ENCODE results near the gene KAT2B.
"Not testable (repeated sequence)": the region's sequence is repeated elsewhere in the genome, so short reads cannot be mapped to it uniquely, and the experiment has no call there.

KAT2B gene

DNA sequence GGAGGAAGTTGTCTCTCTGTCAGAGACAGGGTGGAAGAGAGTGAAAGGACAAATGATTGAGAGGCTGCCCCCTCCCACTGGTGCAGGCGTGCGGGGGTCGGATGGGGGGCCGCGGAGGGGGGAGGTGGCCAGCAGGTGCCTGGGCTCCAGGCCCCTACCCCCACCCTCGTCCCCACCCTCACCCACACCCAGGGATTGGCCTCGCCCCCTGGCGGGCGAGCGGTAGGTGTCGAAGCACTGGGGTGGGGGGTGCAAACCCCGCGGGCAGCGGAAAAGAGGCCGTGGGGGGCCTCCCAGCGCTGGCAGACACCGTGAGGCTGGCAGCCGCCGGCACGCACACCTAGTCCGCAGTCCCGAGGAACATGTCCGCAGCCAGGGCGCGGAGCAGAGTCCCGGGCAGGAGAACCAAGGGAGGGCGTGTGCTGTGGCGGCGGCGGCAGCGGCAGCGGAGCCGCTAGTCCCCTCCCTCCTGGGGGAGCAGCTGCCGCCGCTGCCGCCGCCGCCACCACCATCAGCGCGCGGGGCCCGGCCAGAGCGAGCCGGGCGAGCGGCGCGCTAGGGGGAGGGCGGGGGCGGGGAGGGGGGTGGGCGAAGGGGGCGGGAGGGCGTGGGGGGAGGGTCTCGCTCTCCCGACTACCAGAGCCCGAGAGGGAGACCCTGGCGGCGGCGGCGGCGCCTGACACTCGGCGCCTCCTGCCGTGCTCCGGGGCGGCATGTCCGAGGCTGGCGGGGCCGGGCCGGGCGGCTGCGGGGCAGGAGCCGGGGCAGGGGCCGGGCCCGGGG, at the start of gene KAT2B:
TSS of gene KAT2B (plus strand) at position 682 of the 783 bp plus-strand sequence. CDS start at position 714, 32 bp downstream.
- peak; percentile 83 for DNase-seq

DNA sequence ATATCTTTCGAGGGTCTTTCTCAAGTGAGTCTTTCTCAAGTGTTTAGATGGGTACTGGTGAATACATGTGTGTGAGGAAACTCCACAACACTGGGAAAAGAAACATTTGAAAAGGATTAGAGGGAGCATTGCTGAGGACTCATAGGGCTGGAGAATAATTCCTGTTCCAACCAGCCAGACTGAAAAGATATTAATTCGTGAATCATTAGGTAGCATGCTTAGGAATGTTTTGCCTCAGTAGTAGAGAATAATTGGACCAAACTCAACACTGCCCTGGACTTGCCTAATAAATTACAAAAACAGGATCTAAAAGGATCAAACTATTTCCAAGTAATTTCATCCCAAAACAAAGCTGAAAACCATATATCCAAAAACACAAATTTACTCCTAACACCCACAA, 45.5 kb upstream of the KAT2B start:
- DNase-seq, result no peak

DNA sequence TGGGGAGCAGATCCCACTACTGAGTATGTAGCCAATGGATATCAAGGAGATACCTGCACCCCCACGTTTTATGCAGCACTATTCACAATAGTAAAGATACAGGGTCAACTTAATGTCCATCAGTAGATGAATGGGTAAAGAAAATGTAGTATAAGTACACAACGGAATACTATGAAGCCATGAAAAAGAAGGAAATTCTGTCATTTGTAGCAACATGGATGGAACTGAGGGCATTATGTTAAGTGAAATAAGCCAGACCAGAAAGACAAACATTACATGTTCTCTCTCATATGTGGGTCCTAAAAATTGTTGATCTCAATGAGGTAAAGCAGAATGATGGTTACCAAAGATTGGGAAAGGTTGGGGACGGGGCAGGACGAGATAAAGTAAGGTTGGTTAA, 42.7 kb upstream of the KAT2B start:
- DNase-seq, result no peak

DNA sequence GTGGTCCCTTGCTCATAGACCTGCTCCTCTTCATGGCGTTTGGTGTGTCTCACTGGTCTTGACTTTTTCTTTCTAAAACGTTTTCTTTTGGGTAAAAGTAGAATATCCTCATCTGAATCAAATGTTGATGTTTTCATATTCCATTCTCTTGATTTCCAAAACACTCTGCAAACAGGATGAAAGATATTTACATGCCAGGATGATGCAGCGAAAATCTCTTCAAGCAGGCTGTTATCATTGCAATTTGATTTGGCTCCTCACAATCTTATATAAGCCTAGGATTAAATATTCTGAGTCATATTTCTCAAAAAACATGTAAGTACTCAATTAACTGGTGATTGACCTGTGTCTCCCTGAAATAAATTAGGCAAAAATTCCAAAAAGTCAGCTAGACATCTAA, 38.3 kb upstream of the KAT2B start:
- DNase-seq, result no peak

DNA sequence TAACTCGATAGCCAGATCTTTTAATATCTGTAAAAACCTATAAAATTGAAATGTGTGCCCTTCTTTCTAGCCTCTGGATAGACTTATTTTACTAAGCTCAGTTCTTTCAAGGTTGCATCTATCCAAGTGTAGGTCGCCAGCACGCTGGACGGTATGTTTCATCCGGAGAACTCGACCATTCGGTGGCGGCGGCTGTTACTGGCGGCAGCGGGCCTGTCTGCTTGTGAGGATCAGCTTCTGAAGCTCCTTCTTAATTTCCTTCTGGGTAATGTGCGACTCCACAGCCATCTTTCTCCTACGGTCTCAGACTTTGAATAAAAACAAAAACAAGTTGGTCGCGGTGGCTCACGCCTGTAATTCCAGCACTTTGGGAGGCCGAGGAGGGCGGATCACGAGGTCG, 32.3 kb upstream of the KAT2B start:
- no peak for DNase-seq

DNA sequence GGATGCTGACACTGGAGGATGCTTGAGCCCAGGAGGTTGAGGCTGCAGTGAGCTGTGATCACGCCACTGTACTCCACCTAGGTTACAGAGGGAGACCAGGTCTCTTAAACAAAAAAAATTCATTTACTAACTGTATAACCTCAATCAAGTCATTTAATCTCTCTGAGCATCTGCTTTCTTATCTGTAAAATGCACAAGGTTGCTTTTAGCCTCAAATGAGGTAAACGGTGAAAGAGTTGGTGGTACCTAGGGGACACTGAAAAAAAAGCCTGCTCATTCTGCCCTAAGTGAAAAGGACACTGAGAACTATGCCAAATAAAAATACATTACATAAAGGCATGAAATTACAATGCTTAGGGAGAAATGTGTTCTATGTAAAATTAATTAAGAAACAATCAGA, 31.6 kb upstream of the KAT2B start:
- DNase-seq, result no peak

DNA sequence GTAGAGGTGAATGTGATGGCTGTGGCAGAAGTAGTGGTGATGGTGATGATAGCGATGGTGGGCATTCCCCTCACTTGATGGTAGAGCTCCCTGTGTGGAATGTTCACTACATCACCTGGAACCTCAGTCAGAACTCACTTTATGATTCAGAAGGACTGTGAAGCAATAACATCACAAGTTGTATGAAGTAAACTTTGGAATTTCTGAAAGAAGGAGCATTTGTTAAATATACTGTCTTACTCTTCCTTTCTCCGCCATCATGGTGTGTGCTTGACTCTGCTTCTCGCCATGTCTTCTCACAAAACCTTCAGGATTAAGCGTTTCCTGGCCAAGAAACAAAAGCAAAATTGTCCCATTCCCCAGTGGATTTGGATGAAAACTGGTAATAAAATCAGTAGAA, 28.1 kb upstream of the KAT2B start, which contains the start of gene PP2D1:
TSS of gene PP2D1 (minus strand) at position 101 of the 400 bp plus-strand sequence. CDS start 192 bp downstream, outside the sequence.
- DNase-seq, result no peak

DNA sequence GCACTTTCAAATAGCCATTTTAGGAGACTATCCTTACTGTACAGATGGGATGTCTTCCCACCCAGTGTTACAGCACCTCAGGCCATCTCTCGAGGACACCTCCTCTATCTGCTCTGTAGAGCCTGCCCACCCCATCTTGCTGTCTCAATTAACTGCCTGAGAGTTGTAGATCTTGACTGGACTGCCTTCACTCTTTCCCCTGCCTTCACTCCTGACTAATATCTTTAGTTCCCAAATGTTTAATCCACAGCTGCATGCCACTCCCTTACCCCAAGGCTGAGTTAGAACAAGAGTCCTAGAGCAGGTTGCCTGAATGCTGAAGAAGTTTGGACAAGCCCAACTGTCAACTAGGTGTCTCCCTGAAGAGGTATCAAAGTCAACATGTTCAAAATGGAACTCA, 26.9 kb upstream of the KAT2B start:
- no peak for DNase-seq

DNA sequence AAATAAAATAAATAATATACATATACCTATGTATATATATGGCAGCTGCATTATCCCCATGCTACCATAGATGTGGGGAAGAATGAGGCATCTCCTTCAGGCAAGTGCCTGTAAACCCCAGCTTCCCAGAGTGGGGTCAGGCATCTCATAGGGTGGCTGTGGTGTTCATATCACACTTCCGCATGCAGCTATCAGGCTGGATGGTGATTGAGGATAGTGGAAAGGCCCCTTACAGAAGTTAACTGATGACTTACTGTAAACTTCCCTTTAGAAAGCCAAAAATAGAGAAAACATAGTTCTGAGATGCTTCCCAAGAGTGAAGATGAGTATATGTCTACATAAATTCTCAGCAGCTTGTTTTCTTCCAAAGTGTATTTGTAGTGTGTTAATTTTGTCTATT, 24.7 kb upstream of the KAT2B start:
- no peak for DNase-seq

DNA sequence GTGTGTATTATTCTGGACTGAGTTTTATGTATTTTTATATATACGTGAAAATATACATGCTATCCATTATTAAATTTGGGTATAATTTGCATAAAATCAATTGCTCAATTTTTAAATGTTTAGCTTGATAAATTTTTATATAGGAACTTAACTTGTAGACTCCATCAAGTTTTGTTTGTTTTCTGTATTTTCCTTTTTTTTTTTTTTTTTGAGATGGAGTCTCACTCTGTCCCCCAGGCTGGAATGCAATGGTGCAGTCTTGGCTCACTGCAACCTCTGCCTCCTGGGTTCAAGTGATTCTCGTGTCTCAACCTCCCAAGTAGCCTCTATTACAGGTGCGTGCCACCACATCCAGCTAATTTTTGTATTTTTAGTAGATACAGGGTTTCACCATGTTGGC, 24.2 kb upstream of the KAT2B start:
- DNase-seq, result not testable (repeated sequence)

DNA sequence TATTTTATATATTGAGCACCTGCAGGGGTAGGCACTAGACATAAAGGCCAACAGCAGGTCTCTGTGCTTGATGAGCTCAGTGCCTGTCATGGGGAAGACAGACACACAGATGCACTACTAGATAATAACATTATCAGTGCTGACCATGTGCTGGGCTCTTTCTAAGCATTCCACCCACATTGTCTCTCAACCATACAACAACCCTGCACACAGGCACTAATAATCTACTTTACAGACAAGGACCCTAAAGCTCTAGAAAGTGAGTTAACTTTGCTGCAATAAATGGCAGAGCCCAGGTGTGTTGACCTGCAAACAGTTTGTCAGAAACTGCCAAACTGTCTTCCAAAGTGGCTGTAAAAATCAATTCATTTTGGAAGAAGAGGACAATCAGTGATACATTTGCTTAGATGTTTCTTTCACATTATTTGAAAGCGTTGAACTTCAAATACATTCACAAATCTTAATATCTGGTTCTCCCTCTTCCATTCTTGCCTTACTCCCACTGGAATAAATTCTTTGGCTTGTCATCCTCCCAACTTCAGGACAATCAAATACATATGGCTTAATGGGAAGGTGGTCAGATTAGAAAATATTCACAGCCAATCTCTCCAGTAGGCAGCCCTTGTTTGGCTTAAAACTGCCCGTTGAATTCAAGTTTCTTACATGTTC, 17.2 kb upstream of the KAT2B start:
- DNase-seq, result no peak

DNA sequence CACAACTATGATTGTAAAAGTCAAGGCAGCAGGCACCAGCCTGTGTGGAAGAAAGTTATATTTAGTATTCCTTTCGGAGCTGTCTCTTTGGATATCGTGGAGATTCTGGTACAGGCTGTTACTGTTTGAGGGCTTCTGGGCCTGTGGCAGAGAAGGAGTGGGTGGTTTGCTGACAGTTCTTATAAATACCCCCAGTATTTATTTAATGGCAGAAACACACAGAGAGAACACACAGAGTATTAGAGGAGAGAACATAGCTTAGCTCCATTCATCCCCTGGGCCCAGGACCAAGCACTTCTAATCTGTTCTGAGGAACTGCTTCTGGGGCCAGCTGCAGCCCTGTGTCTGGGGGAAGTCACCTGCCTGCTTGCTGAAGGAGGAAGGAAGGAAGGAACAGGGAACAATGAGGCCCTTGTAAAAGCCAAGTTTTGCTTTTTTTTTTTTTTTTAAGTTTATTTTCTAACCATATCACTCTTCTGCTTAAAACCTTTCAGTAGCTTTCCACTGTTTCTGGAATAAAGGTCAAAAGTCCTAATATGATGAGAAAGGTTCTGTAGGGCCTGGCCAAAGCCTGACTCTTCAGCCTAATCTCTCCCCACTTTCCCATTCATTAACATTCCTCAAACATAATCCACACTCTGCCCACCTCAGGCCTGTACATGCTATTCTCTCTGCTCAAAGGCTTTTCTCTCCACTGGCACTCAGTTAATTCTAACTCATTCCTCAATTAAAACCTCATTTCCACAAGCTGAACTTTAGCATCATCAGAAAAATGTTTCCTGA, 16.4 kb upstream of the KAT2B start:
- DNase-seq, result peak; percentile 55

DNA sequence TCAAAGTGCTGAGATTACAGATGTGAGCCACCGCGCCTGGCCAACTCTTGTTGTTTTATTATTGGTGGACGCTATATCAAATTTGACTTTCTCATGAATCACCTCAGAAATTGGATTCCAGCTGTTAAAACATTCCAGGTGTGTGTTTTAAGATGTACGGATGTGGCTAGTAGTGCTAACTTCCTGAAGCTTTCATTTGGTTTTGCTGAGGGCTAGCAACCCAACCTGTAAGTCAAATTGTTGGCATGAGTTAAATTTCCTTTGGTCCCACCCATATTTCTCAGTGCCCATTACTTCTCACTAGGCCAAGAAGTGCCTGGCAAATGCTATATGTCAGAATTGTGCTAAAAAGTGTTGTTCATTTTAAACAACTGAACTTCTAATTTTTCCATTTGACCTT, 13.1 kb upstream of the KAT2B start:
- DNase-seq, result no peak

DNA sequence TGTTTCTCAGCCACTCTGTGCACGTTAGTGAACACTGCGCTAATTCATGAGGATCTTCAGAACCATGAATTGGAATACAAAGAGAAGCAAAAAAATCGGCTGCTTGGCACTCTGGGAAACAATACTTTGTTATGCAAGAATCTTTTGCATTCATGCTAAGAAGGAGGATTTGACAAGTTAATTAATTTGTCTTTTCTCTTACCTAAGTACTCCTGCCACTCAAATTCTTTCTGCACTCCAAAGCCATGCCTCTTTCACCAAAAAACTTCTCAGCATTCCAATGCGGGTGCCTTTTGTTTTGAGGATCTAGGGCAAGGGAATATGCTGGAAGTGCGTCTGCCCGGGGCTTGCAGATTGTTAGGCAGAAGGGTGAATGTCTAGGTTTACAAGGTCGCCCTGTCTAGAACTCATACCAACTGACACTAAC, 11.3 kb upstream of the KAT2B start:
- no peak for DNase-seq

DNA sequence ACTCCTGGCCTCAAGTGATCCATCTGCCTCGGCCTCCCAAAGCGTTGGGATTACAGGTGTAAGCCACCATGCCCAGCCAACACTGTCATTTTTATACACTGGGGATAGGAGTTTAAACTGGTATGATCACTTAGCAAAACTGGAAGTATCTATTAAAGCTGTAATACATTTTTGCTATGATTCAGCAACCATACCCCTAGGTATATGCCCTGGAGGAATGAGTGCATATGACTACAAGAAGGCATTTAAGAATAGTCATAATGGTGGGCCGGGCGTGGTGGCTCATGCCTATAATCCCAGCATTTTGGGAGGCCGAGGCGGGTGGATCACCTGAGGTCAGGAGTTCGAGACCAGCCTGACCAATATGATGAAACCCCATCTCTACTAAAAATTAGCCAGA, 8.3 kb upstream of the KAT2B start:
- not testable (repeated sequence) for DNase-seq

DNA sequence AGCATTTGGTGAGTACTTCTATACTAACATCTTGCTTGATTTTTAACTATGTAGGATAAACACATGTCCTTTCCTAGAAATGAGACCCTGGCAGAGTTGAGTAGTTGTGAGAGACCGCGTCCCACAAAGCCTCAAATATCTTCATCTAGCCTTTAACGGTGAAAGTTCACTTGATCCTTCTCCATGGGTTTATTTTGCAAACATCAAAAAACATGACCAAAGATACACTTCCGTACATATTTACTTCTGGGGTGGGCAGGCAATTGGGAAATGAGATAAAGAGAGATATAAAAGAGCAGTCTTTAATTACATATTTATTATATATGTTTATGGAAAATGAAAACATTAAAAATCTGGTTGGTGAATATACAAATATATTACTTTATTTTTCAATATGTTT, 5.2 kb upstream of the KAT2B start:
- no peak for DNase-seq

DNA sequence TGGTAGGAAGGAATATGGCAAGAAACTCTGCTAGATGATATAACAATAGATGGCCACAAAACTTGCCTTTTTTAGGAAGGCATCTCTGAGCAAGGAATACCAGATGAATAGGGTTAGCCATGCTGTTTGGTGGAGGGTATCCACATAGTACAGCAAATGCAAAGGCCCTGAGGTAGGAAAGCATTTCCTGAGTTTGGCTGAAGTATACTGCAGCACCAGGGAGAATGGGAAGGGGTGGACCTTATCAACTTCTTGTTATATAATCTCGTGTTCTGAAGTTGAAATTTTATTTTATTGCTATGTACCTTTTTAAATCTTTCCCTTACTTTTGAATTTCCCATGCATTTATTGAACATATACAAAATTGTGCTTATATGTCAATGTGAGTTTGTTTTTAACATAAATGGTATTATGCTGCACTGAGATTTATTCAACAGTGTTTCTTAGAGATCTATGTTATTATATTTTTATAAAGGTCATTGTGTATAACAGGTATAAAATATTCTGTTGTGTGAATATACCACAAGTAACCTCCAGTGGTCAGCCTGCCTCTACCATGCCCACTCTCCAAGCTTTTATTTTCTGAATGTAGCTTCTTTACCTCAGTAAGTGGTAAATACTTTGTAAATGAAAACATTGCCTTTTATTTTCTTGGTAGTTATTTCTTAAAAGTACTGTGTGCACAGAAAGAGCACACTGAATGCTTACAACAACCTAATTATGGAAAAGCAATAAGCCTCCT, 2.8 kb upstream of the KAT2B start:
- DNase-seq, result no peak

DNA sequence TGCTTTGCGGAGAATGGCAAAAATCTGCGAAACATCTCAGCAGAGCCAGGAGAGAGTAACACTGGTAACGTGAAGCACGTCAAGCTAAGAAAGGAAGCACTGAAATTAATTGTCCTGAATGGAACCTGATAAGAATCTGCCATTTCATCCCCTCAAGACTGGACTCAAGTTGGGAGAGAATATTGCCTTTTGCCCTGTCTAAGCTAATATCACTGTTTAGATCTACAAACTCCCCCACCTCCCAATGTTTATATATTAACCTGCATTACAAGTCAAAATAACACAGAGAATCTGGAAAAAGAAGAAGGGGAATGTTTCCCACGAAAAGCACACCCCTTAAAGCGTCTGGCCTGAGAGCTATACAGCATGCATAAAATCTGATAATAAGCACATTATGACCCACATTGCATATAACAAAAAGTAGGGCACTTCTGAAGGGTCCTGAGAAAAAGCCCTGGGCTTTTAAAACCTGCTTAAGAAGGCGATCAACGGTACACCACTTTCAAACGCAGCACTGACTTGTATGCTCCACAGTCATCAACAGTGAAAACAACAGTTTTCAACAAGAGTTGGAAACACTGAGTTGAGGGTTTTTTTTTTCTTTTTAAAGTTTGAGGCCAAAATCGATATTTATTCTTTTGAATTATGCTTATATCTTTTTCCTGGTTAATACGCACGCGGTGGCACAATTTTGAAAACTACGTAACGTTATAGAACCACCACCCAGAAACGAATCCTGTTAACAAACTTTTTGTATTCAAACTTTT, 1.4 kb upstream of the KAT2B start:
- peak; percentile 46 for DNase-seq

DNA sequence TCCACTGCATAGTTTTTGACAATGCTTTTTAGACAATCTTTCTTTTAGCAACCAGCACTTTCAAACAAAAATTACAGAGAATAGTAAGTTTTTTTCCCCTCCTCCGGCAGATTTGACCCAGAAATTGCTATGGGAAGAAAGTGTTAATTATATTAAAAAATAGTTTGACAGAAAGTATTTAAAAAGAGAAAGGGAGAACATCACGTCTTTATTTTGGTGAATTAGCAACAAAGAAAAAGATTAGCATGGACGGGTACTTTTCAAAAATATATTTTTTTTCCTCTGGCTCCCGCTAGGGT, 831 bp upstream of the KAT2B start:
- DNase-seq, result no peak

DNA sequence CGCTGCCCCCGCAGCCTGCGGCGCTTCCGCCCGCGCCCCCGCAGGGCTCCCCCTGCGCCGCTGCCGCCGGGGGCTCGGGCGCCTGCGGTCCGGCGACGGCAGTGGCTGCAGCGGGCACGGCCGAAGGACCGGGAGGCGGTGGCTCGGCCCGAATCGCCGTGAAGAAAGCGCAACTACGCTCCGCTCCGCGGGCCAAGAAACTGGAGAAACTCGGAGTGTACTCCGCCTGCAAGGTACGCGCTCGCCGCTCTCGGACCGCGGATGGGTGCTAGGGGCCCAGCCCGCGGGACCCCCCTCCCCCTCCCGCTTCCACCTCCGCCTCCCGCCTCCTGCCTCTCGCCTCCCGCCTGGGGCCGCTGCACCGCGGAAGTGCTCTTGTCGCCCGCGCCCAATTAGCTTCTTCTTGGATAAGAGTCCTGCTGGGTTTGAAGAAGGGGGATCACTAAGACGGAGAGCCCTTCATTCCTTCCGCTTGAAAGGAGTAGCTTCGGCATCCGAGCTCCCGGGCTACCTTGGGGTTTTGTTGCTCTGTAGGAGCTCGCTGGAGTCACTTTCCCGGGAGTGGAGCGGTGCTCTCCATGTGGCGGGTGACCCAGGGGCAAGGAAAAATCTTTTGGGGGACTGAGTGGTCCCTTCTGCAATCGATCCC, 426 bp downstream of the KAT2B start:
- DNase-seq, result peak; percentile 83

DNA sequence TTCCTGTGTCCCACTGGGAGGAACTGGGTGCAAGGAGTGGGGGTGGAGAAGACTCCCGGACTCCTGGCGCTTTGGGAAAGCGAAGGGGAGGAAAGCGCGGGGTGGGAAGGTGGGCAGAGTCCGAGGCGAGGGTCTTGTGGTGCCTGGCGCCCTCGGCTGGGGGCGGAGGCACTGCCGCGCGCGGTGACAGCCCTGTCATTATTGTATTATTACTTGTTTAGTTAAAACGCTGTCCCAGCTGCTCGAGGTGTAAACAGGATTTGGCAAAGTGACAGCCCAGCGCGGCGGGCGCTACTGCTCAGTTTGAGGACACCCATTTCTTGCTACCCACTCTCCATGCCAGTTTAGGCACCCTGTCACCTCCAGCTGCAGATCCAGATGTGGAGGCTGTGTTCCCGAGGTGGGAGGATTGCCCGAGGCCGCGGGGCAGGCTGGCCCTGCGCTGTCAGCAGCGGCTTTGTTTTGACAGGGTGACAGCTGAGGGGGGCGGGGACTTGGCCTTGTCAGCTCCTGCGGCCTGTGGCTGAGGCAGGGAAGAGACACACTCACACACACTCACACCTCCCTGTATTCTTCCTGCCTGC, 1.0 kb downstream of the KAT2B start:
- DNase-seq, result peak; percentile 91

All from midbrain (tissue), 1 donor.